Liver (tissue), 9 donors: ENCODE results near the gene NAT14. TPM values are rescaled to one million over a fixed set of nuclear protein-coding genes. Genes with fewer than 3 reads are reported as not detected.

ENCODE experiments used
- DNase-seq: peaks from one replicate; pipeline ENCODE4 v3.0.0-alpha.2; 2017; ENCODE audit warnings: low spot score
- H3K27ac ChIP-seq, 2 donors: one replicate each; pipeline ENCODE4 v1.7.0; 2013; ENCODE audit warnings: inconsistent platforms in 2 of 2, low read length in 2 of 2, control low read depth in 1 of 2, low read depth in 1 of 2, mild to moderate bottlenecking in 1 of 2
- H3K27me3 ChIP-seq, 4 donors: one replicate each; pipeline versions ENCODE4 v1.6.1 to v1.7.0; 2013; ENCODE audit warnings: low read length in 3 of 4, inconsistent platforms in 1 of 4, mild to moderate bottlenecking in 1 of 4, moderate library complexity in 1 of 4; ENCODE audit not compliant: control insufficient read depth in 4 of 4, insufficient read depth in 4 of 4
- H3K36me3 ChIP-seq, 4 donors: one replicate each; pipeline versions ENCODE4 v1.6.1 to v1.7.0; 2013; ENCODE audit warnings: low read length in 3 of 4, mild to moderate bottlenecking in 3 of 4, low read depth in 1 of 4, moderate library complexity in 1 of 4; ENCODE audit not compliant: control insufficient read depth in 4 of 4, insufficient read depth in 3 of 4
- H3K4me1 ChIP-seq, 4 donors: one replicate each; pipeline versions ENCODE4 v1.6.1 to v1.7.0; 2013; ENCODE audit warnings: low read length in 3 of 4, mild to moderate bottlenecking in 3 of 4, moderate library complexity in 1 of 4; ENCODE audit not compliant: control insufficient read depth in 4 of 4, insufficient read depth in 4 of 4
- H3K4me3 ChIP-seq, 3 donors: one replicate each; pipeline versions ENCODE4 v1.6.1 to v1.7.0; 2013; ENCODE audit warnings: low read length in 3 of 3, control low read depth in 1 of 3, low read depth in 1 of 3, mild to moderate bottlenecking in 1 of 3
- H3K9ac ChIP-seq, 2 donors: one replicate each; pipeline ENCODE4 v1.7.0; 2013; ENCODE audit warnings: low read length in 2 of 2, mild to moderate bottlenecking in 2 of 2, moderate library complexity in 2 of 2, control low read depth in 1 of 2, low read depth in 1 of 2
- H3K9me3 ChIP-seq, 4 donors: one replicate each; pipeline versions ENCODE4 v1.6.1 to v1.7.0; 2013; ENCODE audit warnings: low read length in 3 of 4; ENCODE audit not compliant: control insufficient read depth in 4 of 4
- ATF3 ChIP-seq: IDR thresholded peaks from 2 replicates; pipeline ENCODE4 v1.6.1; 2016; ENCODE audit warnings: antibody characterized with exemption
- CTCF ChIP-seq: fragments of 150-350 bp; IDR thresholded peaks from 2 replicates; pipeline ENCODE4 v1.5.1; 2017; ENCODE audit warnings: improper control_type of control experiment, low read depth, low read length; ENCODE audit not compliant: missing input control
- EGR1 ChIP-seq, 2 donors: IDR thresholded peaks; 2 replicates each; pipeline ENCODE4 v1.6.1; 2016 to 2018; ENCODE audit warnings: antibody characterized with exemption in 2 of 2, low read depth in 2 of 2
- FOXA2 ChIP-seq: IDR thresholded peaks from 2 replicates; pipeline ENCODE4 v1.6.1; 2016; ENCODE audit warnings: antibody characterized with exemption
- GABPA ChIP-seq, 2 donors: IDR thresholded peaks in 1 of 2; conservative IDR thresholded peaks in 1 of 2; 2 replicates each; pipeline ENCODE4 v1.6.1; 2016; ENCODE audit warnings: antibody characterized with exemption in 2 of 2, mild to moderate bottlenecking in 1 of 2, moderate library complexity in 1 of 2
- HNF4A ChIP-seq, 2 donors: conservative IDR thresholded peaks; 2 replicates each; pipeline ENCODE4 v1.6.1; 2016; ENCODE audit warnings: antibody characterized with exemption in 2 of 2, mild to moderate bottlenecking in 2 of 2
- HNF4G ChIP-seq: IDR thresholded peaks from 2 replicates; pipeline ENCODE4 v1.6.1; 2016; ENCODE audit warnings: antibody characterized with exemption
- JUND ChIP-seq, 2 donors: IDR thresholded peaks; 2 replicates each; pipeline ENCODE4 v1.6.1; 2016; ENCODE audit warnings: antibody characterized with exemption in 2 of 2
- MAX ChIP-seq: IDR thresholded peaks from 2 replicates; pipeline ENCODE4 v1.6.1; 2016; ENCODE audit warnings: antibody characterized with exemption
- NR2F2 ChIP-seq: IDR thresholded peaks from 2 replicates; pipeline ENCODE4 v1.6.1; 2016; ENCODE audit warnings: antibody characterized with exemption
- RAD21 ChIP-seq, 2 donors: IDR thresholded peaks; 2 replicates each; pipeline ENCODE4 v1.6.1; 2016; ENCODE audit warnings: antibody characterized with exemption in 2 of 2, mild to moderate bottlenecking in 2 of 2
- REST ChIP-seq: IDR thresholded peaks from 2 replicates; pipeline ENCODE4 v1.6.1; 2016; ENCODE audit warnings: antibody characterized with exemption, mild to moderate bottlenecking
- SP1 ChIP-seq: IDR thresholded peaks from 2 replicates; pipeline ENCODE4 v1.6.1; 2018; ENCODE audit warnings: antibody characterized with exemption, mild to moderate bottlenecking
- TAF1 ChIP-seq: conservative IDR thresholded peaks from 2 replicates; pipeline ENCODE4 v1.6.1; 2016; ENCODE audit warnings: antibody characterized with exemption, mild to moderate bottlenecking
- YY1 ChIP-seq: IDR thresholded peaks from 2 replicates; pipeline ENCODE4 v1.6.1; 2016; ENCODE audit warnings: antibody characterized with exemption, mild to moderate bottlenecking
- ZBTB33 ChIP-seq: IDR thresholded peaks from 2 replicates; pipeline ENCODE4 v1.6.1; 2016; ENCODE audit warnings: antibody characterized with exemption
- WGBS: extraction: QIAGEN DNeasy Blood & Tissue Kit; methylation state at CpG from one replicate; pipeline ENCODE4 v1.1.7; 2013; 5-methylcytosine and 5-hydroxymethylcytosine counted together
- polyA plus RNA-seq, 2 donors: library from polyadenylated mRNA; stranded (reverse) in 1 of 2; unstranded in 1 of 2; fragments of 200-250 nt in 1 of 2; fragments of >200 nt in 1 of 2; fragmentation: Nextera tagmentation in 1 of 2; extraction: Ambion mirVana in 1 of 2; gene quantifications; one replicate each; pipeline versions ENCODE4 v1.2.1 to v1.2.3, GENCODE V29; 2013 to 2015
- total RNA-seq, 2 donors: library from RNA; depleted of rRNA; stranded (reverse); fragments of >200 nt; gene quantifications; one replicate each; pipeline ENCODE4 v1.2.3, GENCODE V29; 2014
- donor health status: healthy.
- donor health status: healthy.
- donor health status: healthy.
- donor health status: healthy.
- donor health status: healthy.

Gene NAT14
- total and polyA plus RNA-seq, 4 donors = 1.4 to 3.7 (median 3.0) TPM

GRCh38 chr19:55500368-55500952 is 15.5 kb downstream of the NAT14 start:
- H3K27me3 ChIP-seq = no peaks in the 10 kb centered on the region
- H3K9ac ChIP-seq = no peak overlapping the region
- peaks cover 0 to 6% (median 3%) of the 10 kb centered on the region in 4 donors for H3K4me1 ChIP-seq
- DNase-seq = no peak
- no peaks in the 10 kb centered on the region for H3K36me3 ChIP-seq
- no peak overlapping the region for H3K27ac ChIP-seq
- no peaks in the 10 kb centered on the region for H3K9me3 ChIP-seq
- H3K4me3 ChIP-seq = no peak overlapping the region
- TF ChIP-seq REST = no peak
- no peak for TF ChIP-seq YY1
- TF ChIP-seq FOXA2 = no peak
- no peak for TF ChIP-seq HNF4A (conservative IDR thresholded peaks at IDR 0.05)
- TF ChIP-seq TAF1 = no peak
- no peak for TF ChIP-seq EGR1 (IDR thresholded peaks at IDR 0.05; ENCODE audit: low read depth in 2 of 2)
- TF ChIP-seq RAD21 (IDR thresholded peaks at IDR 0.05) = no peak
- TF ChIP-seq CTCF = no peak
- no peak for TF ChIP-seq ZBTB33
- no peak for TF ChIP-seq HNF4G
- no peak for TF ChIP-seq NR2F2
- 94% methylated on average over 26 of the region's 26 CpGs for WGBS

- H3K36me3 ChIP-seq = no peaks in the 10 kb centered on the region
- peaks cover 0 to 6% (median 3%) of the 10 kb centered on the region in 4 donors for H3K4me1 ChIP-seq
- H3K9me3 ChIP-seq = no peaks in the 10 kb centered on the region
- no peaks in the 10 kb centered on the region for H3K27me3 ChIP-seq
- 83% methylated on average over 9 of the region's 9 CpGs for WGBS
- no peak for DNase-seq
- H3K27ac ChIP-seq = no peak overlapping the region
- H3K9ac ChIP-seq = no peak overlapping the region
- no peak overlapping the region for H3K4me3 ChIP-seq
- TF ChIP-seq GABPA (IDR thresholded peaks at IDR 0.05 in 1 of 2, conservative IDR thresholded peaks at IDR 0.05 in 1 of 2) (no peak), SP1 (no peak), JUND (IDR thresholded peaks at IDR 0.05) (no peak), ZBTB33 (no peak), NR2F2 (no peak), EGR1 (IDR thresholded peaks at IDR 0.05; ENCODE audit: low read depth in 2 of 2) (no peak), REST (no peak), FOXA2 (no peak), YY1 (no peak), MAX (no peak), HNF4A (conservative IDR thresholded peaks at IDR 0.05) (no peak), ATF3 (no peak)
Observed at GRCh38 chr19:55502197-55502952, 17.4 kb downstream of the NAT14 start.
